Suppressor macrophage (primary cell): ENCODE results near the gene ELAVL1.

Experiments used
- DNase-seq, 4 experiments: peaks; one replicate each; pipeline ENCODE4 v3.0.0-alpha.2; 2020 to 2022

Gene ELAVL1

DNA sequence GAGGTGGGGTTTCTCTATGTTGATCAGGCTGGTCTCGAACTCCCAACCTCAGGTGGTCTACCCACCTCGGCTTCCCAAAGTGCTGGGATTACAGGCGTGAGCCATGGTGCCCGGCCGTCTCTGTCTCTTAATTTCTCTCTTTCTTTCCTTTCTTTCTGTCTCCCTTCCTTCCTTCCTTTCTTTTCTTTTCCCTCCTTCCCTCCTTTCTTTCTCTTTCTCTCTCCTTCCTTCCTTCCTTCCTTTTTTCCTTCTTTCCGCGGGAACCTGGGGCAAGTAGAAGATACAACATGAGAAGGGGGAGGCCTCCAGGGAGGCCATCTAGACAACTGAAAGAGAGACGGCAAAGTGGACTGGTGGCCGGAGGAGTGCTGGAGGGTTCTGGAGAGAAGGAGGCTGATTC is 15.2 kb upstream of the ELAVL1 start:
- DNase-seq, result no peak

DNA sequence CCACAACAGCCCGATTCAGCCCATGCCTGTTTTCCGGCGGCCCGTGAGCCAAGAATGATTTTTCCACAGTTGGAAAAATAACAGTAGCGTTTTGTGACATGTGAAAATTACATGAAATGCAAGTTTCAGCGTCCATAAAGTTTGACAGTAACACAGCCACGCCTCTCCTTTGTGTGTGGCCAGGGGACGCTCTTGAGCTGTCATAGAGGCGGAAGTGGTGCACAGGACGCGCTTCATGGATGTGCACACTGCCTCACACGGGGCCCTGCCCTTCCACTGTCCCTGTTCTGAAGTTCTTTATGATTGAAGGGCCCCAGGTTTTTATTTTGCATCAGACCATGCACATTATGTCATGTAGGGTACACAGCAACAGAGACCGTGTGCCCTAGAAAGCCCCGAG is 12.4 kb upstream of the ELAVL1 start:
- peak; percentile 36 to 78 (median 56) for DNase-seq

DNA sequence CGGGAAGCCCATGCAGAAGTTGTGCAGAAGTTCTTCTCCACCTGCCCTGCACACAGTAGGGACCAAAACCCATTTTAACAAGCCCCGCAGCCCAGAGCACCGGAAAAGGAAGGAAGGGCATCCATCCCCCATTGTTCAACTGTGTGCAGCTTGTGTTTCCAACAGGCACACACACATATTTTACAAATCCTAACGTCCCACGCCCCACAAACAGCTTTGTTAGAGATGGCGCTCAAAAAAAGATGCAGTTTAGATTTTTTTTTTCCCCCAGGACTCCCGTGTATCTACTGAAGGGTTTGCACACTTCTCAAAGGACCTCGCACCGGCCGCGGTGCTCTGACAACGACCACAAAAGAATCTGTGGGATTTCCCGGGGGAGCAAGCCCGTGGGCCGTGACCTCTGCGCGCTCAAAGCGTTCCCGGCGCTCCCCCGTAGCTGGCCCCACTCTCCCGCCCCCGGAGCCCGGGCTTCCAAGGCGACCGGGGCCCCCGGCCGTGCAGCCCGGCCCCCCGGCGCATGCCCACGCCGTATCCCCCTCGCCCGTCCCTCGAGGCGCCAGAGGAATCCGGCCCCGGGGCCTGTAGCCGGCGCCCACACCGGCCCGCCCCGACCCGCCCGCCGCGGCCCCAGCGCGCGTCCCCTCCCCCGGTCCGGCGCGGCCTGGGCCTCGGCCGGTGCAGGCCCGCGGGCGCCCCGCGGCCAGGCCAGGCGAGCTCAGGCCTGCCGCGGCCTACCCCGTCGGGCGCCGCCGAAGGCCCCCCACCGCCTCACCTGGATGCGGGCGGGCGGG is 523 bp downstream of the ELAVL1 start:
- DNase-seq, result peak; percentile 17 to 43 (median 36)

DNA sequence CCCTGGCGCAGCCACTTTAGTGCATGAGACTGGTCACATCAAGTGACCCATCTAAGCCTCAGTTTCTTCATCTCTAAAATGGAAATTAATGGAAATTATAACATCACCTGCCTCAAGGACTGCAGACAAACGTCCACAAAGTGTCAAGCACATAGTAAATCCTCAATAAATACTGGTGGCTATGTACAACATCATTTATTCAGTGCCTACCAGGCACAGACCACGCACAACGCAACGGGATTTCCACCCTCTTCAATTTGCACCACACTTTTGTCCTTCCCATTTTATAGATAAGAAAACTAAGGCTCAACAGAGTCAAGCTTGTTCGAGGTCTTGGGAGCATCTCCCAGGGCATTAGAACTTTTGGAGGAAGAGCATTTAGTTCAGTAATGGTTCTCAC is 1.4 kb downstream of the ELAVL1 start:
- no peak for DNase-seq

DNA sequence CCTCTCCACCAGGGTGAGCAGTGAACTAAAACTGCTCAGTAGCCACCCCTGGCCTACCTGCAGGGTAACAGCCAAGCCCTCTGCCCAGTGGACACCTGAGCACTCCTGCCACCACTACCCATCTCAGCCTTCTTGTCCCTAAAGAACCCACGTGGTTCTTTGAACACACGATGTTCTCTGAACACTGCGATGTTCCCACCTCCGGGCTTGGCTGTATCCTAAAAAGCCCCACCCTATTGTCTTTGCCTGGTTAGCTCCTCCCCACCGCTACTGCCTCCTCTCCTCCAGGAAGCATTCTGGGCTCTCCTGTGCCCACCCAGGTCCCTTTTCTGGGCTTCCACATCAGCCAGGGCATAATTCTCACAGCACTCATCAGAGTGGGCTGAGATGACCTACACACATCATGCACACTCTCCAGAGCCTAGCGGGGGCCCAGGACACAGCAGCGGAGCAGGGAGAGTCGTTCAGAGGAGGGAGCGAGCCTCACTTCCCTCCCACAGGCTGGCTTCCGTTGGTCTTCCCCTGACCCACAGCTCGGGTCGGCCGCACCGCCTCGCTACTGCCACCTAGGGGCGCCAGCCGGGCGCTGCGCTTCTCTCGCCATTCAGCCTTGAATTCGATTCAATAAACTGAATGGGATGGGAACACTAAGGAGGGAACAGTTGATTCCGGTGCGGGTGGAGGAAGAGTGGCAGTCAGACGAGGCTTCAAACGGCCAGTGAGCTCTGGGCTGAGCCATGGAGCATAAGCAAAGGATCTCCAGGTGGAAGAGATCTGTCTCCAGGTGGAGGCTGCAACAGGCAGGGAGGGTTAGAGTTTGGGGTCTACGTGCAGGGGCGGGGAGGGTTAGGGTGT is 3.2 kb downstream of the ELAVL1 start:
- peak; percentile 94 to 96 (median 94) for DNase-seq

DNA sequence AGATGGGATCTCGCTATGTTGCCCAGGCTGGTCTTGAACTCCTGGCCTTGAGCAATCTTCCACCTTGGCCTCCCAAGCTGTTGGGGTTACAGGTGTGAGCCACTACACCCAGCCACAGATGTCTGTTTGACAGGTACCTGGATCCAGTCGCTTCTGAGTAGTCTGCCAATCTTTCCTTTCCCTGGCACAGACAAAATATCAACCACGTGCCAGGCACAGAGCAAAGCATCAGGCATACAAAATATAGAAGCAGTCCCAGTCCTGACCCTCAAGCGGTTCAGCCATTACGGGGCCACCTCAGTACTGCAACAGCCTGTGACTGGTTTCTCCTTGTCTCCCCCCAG is 3.8 kb downstream of the ELAVL1 start:
- DNase-seq, result peak in 1 of 4 experiments; percentile 16

DNA sequence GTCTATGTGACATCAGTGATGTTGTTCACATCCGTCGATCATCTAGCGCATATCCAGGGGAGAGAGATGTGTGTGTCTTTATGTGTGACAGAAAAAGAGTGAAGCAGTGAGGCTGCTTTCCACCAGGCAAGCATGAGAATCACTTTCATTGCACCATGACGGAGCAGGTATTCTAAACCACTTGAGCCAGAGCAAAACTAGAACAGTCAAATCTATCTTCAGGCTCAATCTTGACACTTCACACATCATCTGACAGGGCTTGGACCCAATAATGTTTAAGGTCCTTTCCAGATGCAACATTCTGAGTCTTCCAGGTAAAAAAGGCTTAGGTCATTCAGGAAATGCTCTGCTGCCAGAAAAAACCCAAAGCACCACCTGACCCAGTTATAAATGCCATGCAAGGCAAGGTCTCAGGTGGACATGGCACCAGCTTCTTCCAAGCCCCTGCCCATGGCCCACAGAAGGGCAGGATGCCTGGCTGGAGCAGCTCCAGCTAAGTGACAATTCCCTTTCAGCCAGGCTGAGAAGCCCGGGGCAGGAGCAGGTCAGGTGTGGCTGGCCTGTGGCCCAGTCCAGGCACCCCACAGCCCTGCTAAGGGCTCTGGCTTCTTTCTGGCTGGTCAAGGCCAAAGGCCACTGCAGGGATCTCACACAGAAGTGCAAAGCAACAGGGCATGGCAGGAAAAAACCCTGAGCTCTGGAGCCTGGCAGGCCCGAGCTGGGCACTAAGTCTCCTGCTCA is 5.0 kb downstream of the ELAVL1 start:
- DNase-seq, result no peak

DNA sequence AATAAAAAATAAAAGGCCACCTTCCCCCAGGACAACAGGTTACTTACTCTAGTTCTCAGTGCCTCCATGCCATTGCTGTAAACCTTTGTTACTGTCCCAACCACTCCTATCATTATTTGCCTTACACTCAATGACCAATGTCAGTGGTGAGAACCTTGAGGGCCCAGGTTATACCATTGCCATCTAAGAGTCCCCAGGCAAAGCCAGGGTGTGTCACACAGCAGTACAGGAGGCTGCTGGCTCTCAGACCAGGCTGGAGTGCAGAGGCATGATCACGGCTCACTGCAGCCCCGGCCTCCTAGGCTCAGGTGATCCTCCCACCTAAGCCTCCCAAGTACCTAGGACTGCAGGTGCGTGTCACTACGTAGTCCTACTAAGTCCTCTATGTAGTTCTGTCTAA is 6.1 kb downstream of the ELAVL1 start:
- no peak for DNase-seq

DNA sequence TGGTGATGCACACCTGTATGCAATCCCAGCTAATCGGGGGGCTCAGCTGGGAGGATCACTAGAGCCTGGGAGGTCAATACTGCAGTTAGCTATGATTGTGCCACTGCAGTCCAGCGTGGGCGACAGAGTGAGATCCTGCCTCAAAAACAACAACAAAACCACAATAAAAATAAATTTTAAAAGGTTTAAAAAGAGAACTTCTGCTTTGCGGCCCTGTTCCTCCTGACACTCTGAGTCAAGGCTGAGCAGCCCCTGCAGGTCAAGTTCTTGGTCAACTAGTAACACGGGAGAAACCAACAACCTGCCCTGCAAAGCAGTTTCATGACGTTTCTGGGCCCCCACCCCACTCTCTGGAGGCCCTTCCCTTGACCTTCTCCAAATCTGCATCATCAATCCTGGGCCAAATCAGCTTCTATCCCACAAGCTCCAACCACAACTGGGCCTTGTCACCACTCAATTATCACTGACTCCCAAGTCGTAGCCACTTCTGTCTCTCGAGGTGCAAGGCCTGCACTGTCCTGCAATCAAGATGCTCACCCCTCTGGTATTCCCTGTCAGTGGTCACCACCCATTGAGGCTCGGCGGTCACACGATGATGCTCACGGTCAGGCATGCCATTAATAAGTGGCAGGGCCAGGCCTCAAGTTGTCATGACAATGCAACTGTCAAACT is 7.5 kb downstream of the ELAVL1 start:
- DNase-seq, result peak; percentile 60 to 77 (median 70)

DNA sequence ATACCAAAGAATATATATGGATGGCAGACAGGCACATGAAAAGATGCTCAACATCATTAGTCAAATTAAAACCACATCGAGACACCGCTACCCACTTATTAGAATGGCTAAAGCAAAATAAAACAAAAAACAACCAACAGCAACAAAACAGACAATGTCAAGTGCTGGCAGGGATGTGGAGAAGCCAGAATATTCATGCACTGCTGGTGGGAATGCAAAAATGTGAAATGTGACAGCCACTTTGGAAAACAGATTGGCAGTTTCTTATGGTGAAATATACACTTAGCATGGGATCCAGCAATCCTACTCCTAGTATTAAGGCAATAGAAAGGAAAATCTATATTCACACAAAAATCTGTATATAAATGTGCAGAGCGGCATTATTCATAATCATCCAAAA is 8.6 kb downstream of the ELAVL1 start:
- no peak for DNase-seq

DNA sequence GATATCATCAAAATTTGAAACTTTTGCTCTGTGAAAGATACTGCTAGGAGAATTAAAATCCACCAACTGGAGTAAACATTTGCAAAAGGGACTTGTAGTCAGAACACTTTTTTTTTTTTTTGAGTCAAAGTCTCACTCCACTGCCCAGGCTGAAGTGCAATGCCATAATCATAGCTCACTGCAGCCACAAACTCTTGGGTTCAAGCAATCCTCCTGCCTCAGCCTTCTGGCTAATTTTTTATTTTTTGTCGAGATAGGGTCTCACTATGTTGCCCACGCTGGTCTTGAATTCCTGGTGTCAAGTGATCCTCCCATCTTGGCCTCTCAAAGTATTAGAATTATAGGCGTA is 9.7 kb downstream of the ELAVL1 start:
- no peak for DNase-seq

DNA sequence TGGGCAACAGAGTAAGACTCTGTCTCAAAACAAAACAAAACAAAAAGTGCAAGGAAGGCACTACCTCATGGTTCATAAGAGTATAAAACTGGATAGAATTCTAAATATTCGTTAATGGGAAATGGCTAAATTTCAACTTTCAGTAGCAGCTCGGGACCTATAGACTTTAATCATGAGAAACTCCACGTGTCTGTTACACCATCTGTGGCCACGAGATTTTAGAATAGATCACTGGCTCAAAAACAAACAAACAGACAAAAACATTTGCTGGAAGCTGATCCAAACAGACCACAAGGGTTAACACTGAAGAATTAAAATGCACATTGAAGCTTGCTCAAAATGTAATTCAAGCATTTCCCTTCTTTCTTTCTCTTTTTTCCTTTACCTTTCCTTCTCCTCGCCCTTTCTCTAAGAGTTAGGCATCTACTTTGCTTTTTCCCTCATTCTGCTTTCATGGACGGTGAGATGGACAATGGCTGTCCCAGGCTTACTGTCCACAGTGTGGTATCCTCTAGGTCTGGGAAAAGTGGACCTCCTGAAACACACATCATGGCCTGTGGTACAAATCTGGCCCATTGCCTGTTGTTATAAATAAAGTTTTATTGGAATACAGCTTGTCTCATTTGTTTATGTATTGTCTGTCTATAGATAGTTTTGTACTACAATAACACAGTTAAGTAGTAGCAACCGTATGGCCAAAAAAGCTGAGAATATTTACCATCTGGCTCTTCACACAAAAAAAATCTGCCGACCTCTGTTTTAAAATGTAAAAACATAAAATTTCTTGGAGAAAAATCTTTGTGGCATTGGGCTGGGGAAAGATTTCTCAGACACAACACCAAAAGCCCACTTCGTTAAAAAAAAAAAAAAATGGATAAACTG is 10.3 kb downstream of the ELAVL1 start:
- DNase-seq, result no peak

DNA sequence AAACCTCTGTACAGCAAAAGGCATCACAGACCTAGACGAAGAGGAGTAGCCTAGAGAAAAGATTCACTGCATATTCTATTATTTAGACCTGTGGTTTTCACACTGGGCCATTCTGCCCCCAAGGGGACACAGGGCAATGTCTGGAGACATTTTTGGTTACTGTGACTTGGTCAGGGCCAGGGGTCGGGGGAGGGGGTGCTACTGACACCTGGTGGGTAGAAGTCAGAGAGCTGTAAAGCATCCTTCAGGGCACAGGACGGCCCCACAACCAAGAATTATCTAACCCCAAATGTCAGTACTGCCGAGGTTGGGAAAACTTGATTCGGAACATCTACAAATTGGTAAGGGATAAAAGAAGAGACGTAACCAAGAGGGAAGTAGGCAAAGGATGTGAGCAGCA is 11.3 kb downstream of the ELAVL1 start:
- no peak for DNase-seq

DNA sequence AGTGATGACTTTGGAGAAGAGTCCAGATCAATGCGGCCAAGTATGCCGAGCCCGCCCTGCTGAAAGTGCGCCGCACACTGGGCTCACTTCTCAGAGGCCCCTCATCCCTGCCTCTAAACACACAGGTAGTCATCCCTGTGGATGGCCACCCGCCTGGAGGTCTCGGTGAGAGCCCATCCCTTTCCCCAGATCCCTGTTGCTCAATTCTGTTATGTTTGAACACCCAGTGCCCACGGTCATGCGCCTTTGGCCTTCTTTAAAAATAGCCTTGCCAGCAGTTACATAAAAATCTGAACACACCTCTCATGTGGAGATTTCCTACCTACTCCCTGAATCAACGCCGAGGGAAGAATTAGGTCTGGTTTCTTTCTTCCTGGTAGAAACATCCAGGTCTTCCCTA is 11.9 kb downstream of the ELAVL1 start:
- DNase-seq, result no peak

DNA sequence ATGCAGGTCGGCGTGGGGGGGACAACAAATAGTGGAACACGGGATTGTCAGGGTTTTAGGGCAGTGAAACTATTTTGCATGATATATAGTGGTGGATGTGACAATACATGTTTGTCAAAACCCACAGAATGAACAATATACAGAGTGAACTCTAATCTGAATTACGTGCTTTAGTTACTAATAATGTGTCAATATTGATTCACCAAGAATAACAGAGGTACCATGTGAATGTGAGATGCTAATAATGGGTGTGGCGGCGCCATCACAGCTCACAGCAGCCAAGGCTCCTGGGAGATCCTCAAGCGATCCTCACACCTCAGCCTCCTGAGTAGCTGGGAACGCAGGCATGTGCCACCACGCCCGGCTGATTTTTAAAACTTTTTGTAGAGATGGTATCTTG is 12.9 kb downstream of the ELAVL1 start:
- no peak for DNase-seq

DNA sequence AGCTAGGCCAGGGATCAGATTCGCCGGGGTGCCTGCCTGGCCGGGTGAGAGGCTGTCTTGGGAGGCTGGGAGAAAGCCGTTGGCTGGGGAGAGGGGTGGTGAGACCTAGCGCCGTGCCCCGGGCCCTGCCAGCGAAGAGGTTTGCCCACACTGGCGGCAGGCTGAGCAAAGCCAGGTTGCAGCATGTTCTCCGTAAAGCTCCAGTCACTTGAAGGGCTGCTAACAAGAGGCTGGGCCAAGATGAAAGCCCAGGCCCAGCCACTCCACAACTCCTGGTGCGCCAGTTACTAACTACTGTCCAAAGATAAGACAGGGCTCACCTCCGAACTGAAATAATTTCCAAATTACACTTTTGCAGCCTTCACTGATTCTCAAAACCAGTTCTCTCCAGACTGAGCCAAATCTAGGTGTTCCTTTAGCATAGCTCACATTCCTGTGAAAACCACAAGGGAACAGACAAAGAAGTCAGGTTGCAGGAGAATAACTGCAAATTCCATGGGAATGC is 16.3 kb downstream of the ELAVL1 start:
- no peak for DNase-seq

DNA sequence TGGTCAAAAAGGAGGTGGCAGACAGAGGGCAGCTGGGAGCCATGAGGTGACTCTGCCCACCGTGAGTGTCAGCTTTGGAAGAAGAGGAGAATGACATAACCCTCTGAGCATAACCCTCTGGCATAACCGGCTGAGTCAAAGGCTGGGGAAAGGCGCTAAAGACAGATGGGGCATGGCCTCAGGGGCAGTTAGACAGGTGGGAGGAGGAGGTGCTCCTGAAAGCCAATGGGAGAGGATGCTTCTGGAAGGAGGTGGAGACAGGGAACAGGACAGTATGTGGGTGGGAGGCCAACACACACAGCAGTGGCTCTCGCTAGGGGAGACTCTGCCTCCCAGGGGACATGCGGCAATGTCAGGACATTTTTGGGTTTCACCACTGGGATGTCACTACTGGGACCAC is 17.1 kb downstream of the ELAVL1 start:
- DNase-seq, result no peak

DNA sequence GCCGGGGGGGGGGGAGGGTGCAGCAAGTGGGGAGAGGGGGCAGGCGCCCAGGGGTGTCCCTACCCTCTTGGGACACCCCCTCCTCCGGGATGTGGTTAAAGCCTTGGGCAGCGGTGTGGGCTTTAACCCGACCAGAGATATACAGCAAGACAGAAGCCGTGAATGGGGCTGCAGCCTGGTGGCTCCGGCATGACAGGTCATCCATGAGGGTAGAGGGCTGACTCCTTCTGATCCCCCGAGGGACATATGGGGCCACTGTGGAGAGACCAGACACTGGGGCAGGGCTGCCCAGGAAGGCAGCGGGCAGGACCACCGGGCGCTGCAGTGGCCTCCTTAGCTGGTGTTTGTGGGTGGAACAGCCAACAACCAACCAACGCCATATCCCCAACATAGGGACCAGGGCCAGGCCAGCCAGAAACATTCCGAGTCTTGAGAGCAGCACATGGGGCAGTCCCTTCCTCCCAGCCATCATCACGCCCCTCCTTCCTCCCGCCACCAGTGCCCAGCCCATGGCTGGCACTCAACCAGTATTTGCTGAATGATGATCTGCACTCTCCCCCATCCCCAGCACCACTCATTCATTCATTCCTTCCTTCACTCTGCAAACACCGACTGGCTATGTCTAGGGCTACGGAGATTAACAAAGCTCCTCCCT is 18.2 kb downstream of the ELAVL1 start:
- no peak for DNase-seq

DNA sequence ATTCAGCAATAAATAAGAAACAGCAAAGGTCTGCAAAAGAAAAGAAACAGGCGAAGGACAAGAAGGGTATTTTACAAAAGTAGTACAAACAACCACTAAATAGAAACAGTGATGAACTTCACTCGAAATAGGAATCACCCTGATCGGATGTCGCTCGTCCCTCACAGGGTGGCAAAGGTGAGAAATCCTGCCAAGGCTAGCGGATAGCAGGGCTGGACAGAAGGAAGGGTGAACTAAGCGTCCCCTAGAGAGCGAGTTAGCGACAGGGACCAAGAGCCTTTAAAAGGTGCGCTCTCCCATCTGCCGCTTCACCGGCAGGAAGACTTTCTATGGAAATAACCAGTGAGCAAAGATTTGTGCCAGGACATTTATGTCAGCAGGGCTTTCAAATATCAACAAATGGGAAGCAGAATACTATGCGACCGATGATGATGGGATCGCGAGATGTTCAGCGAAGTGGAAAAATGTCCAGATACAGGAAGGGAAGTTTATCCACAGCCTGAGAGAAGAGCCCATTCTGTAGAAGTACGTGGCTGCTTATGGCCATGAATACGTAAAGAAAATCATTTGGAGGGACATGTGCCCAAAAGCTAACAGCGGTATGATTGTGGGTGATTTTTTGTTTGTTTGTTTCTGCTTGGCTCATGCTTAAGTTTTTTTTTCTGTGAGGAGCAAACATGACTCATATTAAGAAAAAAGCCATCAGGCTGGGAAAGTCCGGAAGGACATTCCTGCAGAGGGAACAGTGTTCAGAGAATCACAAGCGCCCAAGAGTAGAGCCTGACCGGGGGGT is 18.9 kb downstream of the ELAVL1 start:
- no peak for DNase-seq

DNA sequence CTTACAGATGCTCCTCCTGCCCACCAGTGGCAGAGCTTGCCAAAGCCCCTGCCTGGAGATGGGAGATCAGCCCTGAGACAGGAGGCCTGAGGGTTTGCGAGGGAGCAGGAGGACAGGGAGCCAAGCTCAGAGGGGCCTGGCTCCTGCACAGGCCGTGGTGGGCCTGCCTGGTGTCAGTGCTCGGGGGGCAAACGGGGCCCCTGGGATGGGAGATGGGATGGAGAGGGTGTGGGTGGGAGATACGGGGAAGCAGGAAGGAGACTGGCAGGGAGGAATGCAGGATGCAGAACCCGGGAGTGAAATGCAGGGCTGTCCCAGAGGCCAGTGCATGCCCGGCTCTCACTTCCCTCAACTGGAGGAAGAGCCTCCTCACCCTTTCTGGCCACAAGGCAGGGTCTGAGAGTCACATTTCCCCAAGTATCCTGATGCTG is 19.9 kb downstream of the ELAVL1 start:
- DNase-seq, result peak in 2 of 4 experiments; percentile 28 to 39
